HG03139 (cell line): ENCODE results near the gene GAS2L3.
"Not testable (repeated sequence)": the region's sequence is repeated elsewhere in the genome, so short reads cannot be mapped to it uniquely, and the experiment has no call there.

Source experiments
- ATAC-seq: cut with Tn5 transposase; IDR thresholded peaks from one replicate; pipeline ENCODE4 v1.9.1; 2021; ENCODE audit not compliant: unreplicated experiment

Gene GAS2L3

DNA sequence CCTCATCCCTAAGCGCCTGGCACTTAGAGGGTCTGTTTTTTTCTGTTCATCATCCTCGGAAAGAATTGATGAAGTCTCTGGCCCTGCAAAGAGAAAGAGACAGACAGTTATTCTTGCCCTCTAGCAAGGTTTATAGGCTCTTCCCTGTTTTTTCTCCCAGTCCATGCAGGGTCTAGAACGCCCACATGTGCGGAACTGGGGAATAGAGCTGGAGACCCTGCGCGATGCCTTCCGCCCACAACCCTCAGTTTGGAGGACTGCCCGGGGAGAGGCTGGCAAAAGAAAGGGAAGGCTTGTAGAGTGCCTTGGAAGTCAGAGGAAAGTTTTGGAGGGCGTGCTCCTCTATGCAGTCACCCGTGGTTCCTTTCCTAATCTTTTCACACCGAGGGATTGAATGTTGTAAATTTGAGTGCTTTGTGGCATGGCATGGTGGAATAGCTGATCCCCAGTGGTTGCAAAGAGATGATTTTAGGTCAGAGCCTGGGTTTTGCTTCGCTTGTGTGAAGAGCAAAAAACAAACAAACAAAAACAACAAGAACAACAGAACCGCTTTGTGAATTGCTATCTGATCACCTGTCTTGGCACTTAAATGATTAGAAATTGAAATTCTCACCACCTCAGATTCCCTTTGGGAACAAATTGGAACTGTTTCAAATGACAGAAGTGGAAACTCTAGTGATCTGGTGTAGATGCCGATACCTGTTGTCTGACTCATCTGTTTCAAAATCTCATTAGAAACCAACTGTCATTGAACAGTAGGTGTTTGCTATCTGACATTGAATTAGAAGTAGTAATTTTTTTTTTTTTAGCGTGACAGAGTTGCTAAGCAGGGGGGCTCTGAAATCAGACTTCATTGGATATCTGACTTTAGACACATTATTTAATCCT lies 947 bp downstream of the GAS2L3 start:
- peak; percentile 2 for ATAC-seq

- ATAC-seq: no peak
Observed at GRCh38 chr12:100576331-100577036, 3.0 kb downstream of the GAS2L3 start.

DNA sequence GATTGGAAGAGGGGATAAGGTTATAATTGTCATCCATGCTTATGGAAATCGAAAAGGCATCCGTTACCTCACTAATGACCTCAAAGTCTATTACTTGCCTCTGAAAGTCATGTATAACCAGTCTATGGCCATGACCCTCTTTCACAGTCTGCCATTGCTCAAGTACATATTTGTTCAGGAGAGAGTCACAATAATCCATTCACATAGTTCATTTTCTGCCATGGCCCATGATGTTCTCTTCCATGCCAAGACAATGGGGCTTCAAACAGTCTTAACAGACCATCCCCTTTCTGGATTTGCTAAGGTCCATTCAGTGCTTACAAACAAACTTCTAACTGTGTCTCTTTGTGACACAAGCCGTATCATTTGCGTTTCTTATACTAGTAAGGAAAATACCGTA lies 5.4 kb downstream of the GAS2L3 start:
- no peak for ATAC-seq

DNA sequence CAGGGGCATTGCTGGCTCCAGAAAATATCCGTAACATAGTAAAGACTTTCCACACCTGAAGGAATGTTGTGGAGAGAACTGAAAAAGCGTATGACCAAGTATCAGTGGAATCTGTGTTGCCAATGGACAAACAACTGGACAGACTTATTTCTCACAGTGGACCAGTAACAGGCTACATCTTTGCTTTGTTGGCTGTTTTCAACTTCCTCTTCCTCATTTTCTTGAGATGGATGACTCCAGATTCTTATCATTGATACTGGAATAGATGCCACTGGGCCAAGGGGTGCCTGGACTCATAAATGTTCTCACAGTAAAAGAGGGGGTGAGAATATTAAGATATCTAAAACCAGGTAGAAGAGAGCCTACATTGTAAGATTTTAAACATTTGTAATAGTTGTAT lies 6.4 kb downstream of the GAS2L3 start:
- no peak for ATAC-seq

GRCh38 chr12:100584256-100584655 lies 10.8 kb downstream of the GAS2L3 start:
- ATAC-seq: no peak

DNA sequence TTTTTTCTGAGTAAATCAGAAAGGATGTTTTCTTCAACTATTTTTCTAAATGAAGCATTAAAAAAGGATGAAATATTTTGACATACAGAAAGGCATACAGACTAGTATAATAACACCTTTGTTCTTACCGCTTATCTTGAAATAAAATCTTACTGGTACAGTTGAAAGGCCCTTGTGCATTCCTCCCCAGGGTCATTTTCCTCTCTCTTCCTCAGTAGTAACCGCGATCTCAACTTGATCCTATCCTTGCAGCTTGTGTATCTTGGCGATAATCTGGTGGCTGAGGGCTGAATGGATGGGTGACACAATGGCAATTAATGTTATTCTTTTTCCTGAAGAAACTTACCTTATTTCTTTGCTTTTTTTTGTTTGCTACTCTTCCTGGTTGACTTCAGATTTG lies 18.5 kb downstream of the GAS2L3 start:
- no peak for ATAC-seq

DNA sequence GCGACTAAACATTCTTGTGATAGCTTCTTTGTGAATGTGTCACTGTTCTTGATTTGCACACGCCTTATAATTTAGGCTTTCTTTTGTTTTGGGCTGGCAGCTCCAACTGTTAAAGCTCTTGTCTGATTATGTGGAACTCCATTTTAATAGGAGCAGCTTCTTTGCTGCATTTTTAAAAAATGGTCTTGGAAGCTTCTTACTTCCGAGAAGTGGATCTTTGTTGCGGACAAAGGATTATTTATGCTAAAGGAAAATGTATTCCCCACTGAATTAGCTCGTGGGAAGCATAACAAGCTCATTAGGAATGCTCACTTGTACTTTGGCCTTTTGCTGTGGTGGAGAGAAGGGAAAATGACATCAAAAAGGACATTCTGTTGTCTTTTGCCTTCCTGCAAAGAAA lies 20.0 kb downstream of the GAS2L3 start:
- no peak for ATAC-seq

- no peak for ATAC-seq
Observed at GRCh38 chr12:100601626-100602025, 28.1 kb downstream of the GAS2L3 start.

DNA sequence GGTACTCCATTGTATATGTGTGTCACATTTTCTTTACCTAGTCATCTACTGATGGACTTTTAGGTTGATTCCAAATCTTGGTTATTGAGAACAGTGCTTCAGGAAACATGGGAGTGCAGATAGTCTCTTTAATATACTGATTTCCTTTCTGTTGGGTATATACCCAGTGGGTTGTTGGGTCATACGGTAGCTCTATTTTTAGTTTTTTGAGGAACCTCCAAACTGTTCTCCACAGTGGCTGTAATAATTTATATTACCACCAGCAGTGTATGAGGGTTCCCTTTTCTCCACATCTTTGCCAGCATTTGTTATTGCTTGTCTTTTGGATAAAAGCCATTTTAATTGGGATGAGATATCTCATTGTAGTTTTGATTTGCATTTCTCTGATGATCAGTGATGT lies 29.5 kb downstream of the GAS2L3 start:
- not testable (repeated sequence) for ATAC-seq

DNA sequence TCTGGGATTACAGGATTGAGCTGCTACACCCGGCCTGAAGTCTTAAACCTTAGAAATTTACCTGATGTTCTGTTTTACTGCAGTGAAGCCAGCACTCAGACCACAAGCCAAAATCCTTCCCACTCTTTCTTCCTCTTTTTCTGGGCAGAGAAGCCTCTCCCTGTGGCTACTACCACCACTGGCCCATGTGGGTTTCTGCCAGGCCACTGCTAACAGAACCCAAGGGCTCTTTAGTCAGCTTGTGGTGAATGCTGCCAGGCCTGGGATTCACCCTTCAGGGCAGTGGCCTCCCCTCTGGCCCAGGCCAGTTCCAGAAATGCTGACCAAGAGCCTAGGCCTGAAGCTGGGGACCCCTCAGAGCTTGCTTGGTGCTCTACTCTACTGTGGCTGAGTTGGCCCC lies 35.3 kb downstream of the GAS2L3 start:
- ATAC-seq: no peak

GRCh38 chr12:100610666-100611430 lies 37.4 kb downstream of the GAS2L3 start:
- no peak for ATAC-seq

- ATAC-seq: no peak
Observed at GRCh38 chr12:100612606-100613005, 39.1 kb downstream of the GAS2L3 start.

DNA sequence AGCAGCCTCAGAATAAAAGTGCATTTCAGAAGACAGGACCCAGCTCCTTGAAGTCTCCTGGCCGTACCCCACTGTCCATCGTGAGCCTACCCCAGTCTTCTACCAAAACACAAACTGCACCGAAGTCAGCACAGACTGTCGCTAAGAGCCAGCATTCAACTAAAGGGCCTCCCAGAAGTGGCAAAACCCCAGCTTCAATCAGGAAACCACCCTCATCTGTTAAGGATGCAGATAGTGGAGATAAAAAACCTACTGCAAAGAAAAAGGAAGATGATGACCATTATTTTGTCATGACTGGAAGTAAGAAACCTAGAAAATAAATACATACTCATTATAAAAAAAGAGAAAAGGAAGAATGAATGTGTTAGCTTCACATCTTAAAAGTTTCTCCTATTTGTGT lies 51.1 kb downstream of the GAS2L3 start:
- ATAC-seq: no peak

DNA sequence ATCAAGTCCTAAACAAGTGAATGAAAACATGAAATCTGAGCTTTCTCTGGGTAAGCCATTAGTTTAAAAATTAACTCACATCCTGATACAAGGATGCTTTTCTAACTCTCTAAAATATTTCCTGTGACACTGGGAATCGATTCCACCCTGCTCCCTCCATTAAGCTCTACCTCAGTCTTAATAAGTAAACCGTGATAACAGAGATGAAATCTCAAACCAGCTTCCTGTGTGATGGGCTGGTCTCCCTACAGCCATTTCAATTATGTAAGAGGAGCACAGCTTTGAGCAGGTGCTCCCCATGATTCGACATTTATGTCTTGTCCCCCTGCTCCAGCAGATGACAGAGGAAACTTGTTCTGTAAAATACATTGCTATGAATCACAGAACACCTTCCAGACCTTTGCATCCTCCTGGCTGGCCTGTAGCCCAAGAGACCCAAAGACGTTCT lies 59.0 kb downstream of the GAS2L3 start:
- ATAC-seq: no peak

- ATAC-seq: not testable (repeated sequence)
Observed at GRCh38 chr12:100633082-100633785, 59.8 kb downstream of the GAS2L3 start.

GRCh38 chr12:100643246-100643645 lies 69.8 kb downstream of the GAS2L3 start:
- no peak for ATAC-seq

- no peak for ATAC-seq
Observed at GRCh38 chr12:100646896-100647295, 73.4 kb downstream of the GAS2L3 start.

DNA sequence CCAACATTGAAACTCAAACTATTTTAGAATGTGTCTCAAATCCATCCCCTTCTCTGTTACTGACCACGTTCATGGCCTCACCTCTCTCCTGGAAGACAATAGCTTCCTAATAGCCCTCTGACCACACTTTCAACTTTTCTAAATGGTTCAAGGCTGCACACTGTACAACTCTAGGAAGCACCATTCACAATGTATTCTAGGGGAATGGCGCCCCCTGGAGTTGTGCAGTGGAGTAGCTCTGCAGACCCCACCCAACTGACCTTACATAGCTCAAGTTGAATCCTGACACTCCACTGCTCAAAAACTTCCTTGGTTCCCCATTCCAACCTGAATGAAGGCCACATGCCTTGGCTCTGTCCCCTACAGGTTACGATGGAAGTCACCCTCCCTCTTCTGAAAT lies 77.6 kb downstream of the GAS2L3 start:
- no peak for ATAC-seq

DNA sequence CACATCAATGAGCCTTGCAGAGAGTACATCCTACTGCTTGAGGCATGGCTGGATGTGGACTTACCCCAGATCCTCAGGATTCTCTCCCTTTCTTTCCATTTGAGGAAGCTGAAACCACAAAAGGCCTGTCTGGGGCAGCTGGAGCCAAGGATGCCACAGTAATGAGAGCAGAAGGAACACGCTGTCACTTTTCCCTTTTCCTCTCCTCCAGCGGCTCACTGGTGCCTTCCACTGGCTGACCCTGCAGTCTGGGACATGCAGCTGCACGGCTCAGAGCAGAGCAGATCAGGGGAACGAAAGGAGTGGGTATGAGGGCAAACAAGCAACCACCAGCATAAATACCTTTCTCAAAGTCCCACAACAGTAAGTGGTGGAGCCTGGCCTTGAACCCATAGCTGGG lies 78.2 kb downstream of the GAS2L3 start:
- no peak for ATAC-seq

- ATAC-seq: no peak
Observed at GRCh38 chr12:100652488-100652887, 79.0 kb downstream of the GAS2L3 start.

DNA sequence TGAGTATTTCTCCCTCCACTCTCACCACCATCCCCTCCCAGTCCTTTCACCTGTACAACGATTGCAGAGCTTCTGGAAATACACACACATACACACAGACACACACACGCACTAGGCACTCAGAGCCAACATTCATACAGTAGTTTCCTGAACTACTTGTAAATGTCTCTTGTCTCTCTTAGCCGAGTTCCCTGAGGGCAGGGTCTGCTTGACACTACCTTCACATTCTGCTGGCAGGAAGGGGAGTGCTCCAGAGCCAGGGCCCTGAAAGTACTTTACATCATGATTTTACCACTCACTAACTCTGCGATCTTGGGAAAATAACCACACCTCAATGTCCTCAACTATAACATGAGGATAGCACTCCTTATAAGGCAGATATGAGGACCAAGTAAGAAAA lies 82.7 kb downstream of the GAS2L3 start:
- ATAC-seq: no peak
